Activated naive CD4-positive, alpha-beta T cell treated with anti-CD3 and anti-CD28 coated beads, Interleukin-2, amount 10 ng/mL, durations not matched to agents 7 days and 5 days (primary cell): ENCODE results near the gene PRKAG1.

Source experiments
- CTCF ChIA-PET: fragments of 350-600 bp; sonication (Branson Sonifier 250); formaldehyde crosslinking; loops from one replicate; lab custom pipeline; 2021; ENCODE audit warnings: antibody characterized with exemption; lab: Charles Lee
- DNase-seq: peaks from one replicate; pipeline ENCODE4 v3.0.0-alpha.2; 2020
- H3K27ac Mint-ChIP-seq: one replicate; pipeline ENCODE4 v1.8.0; 2021; ENCODE audit warnings: mild to moderate bottlenecking, moderate library complexity, mixed read lengths
- H3K27me3 Mint-ChIP-seq: one replicate; pipeline ENCODE4 v1.8.0; 2021; ENCODE audit warnings: mild to moderate bottlenecking, mixed read lengths
- H3K36me3 Mint-ChIP-seq: one replicate; pipeline ENCODE4 v1.8.0; 2021; ENCODE audit warnings: mixed read lengths
- H3K4me1 Mint-ChIP-seq: one replicate; pipeline ENCODE4 v1.8.0; 2021; ENCODE audit warnings: mixed read lengths
- H3K4me3 Mint-ChIP-seq: one replicate; pipeline ENCODE4 v1.8.0; 2021; ENCODE audit warnings: mild to moderate bottlenecking, moderate library complexity, mixed read lengths
- H3K9me3 Mint-ChIP-seq: one replicate; pipeline ENCODE4 v1.8.0; 2021; ENCODE audit warnings: mixed read lengths

PRKAG1 gene

GRCh38 chr12:48961801-48962200 lies 56.8 kb downstream of the PRKAG1 start:
- Mint-ChIP-seq H3K4me1 (peaks cover 13% of the 10 kb centered on the region), H3K36me3 (no peaks in the 10 kb centered on the region), H3K4me3 (no peak overlapping the region), H3K9me3 (no peaks in the 10 kb centered on the region), H3K27me3 (peaks cover 74% of the 10 kb centered on the region), H3K27ac (no peak overlapping the region)
- CTCF ChIA-PET: interaction anchor here (0.6 to 2.0 kb wide), 3 partner anchors 16 to 26 kb away, joined by 3 to 6 read pairs (median 3); partner anchors contain the start of gene WNT1
- DNase-seq: no peak

- CTCF ChIA-PET: interaction anchor here (1.1 kb wide), 1 partner anchor 15 kb away, joined by 4 read pairs; no protein-coding TSS in a partner anchor
- no peak for DNase-seq
- H3K27ac Mint-ChIP-seq: no peak overlapping the region
- peaks cover 18% of the 10 kb centered on the region for H3K4me1 Mint-ChIP-seq
- no peaks in the 10 kb centered on the region for H3K9me3 Mint-ChIP-seq
- H3K4me3 Mint-ChIP-seq: no peak overlapping the region
- peaks cover 70% of the 10 kb centered on the region for H3K27me3 Mint-ChIP-seq
- H3K36me3 Mint-ChIP-seq: peaks cover 1% of the 10 kb centered on the region
Observed at GRCh38 chr12:48961331-48961730, 57.2 kb downstream of the PRKAG1 start.

- Mint-ChIP-seq H3K27me3 (peaks cover 65% of the 10 kb centered on the region), H3K4me3 (no peak overlapping the region), H3K4me1 (peaks cover 23% of the 10 kb centered on the region), H3K36me3 (peaks cover 6% of the 10 kb centered on the region), H3K9me3 (no peaks in the 10 kb centered on the region), H3K27ac (no peak overlapping the region)
- DNase-seq: no peak
- CTCF ChIA-PET: interaction anchor here (1.1 kb wide), 1 partner anchor 16 kb away, joined by 4 read pairs; no protein-coding TSS in a partner anchor
Observed at GRCh38 chr12:48960834-48961233, 57.7 kb downstream of the PRKAG1 start.

- CTCF ChIA-PET: interaction anchor here (1.0 to 3.0 kb wide), 6 partner anchors 16 to 143 kb away, joined by 3 to 14 read pairs (median 8); partner anchors contain the start of genes DDX23 and WNT1
- Mint-ChIP-seq H3K4me1 (peaks cover 37% of the 10 kb centered on the region), H3K36me3 (peaks cover 20% of the 10 kb centered on the region), H3K9me3 (no peaks in the 10 kb centered on the region), H3K27me3 (peaks cover 46% of the 10 kb centered on the region), H3K4me3 (peak overlapping the region; percentile 90), H3K27ac (no peak overlapping the region)
- no peak for DNase-seq
Observed at GRCh38 chr12:48958049-48958388, 60.6 kb downstream of the PRKAG1 start.

GRCh38 chr12:48957141-48958048 lies 61.2 kb downstream of the PRKAG1 start, which contains the start of gene ARF3:
Gene ARF3, minus strand, starts transcription at chr12:48957487. Its CDS starts 16,392 bp downstream, at chr12:48941095.
- peak; percentile 97 for DNase-seq
- CTCF ChIA-PET: interaction anchor here (0.7 to 3.0 kb wide), 10 partner anchors 11 to 142 kb away, joined by 3 to 14 read pairs (median 4); partner anchors contain the start of genes DDX23 and WNT1
- H3K27me3 Mint-ChIP-seq: peaks cover 43% of the 10 kb centered on the region
- peak within 1 kb of the TSS; percentile 90 for H3K4me3 Mint-ChIP-seq
- peaks cover 37% of the 10 kb centered on the region for H3K4me1 Mint-ChIP-seq
- peaks cover 20% of the 10 kb centered on the region for H3K36me3 Mint-ChIP-seq
- peak within 1 kb of the TSS; percentile 81 for H3K27ac Mint-ChIP-seq
- H3K9me3 Mint-ChIP-seq: no peaks in the 10 kb centered on the region

- H3K4me3 Mint-ChIP-seq: peak overlapping the region; percentile 90
- peak; percentile 51 for DNase-seq
- peaks cover 20% of the 10 kb centered on the region for H3K36me3 Mint-ChIP-seq
- H3K27me3 Mint-ChIP-seq: peaks cover 34% of the 10 kb centered on the region
- CTCF ChIA-PET: interaction anchor here (0.7 to 3.0 kb wide), 10 partner anchors 12 to 104 kb away, joined by 3 to 14 read pairs (median 6); partner anchors contain the start of genes DDX23 and WNT1
- peaks cover 37% of the 10 kb centered on the region for H3K4me1 Mint-ChIP-seq
- peak overlapping the region; percentile 34 for H3K27ac Mint-ChIP-seq
- no peaks in the 10 kb centered on the region for H3K9me3 Mint-ChIP-seq
Observed at GRCh38 chr12:48956279-48957140, 62.1 kb downstream of the PRKAG1 start.

GRCh38 chr12:48954841-48955501 lies 63.6 kb downstream of the PRKAG1 start:
- H3K36me3 Mint-ChIP-seq: peaks cover 22% of the 10 kb centered on the region
- H3K27ac Mint-ChIP-seq: no peak overlapping the region
- H3K9me3 Mint-ChIP-seq: no peaks in the 10 kb centered on the region
- CTCF ChIA-PET: interaction anchor here (0.7 to 2.2 kb wide), 5 partner anchors 12 to 626 kb away, joined by 3 to 6 read pairs (median 3); no protein-coding TSS in a partner anchor
- peaks cover 25% of the 10 kb centered on the region for H3K27me3 Mint-ChIP-seq
- H3K4me3 Mint-ChIP-seq: no peak overlapping the region
- H3K4me1 Mint-ChIP-seq: peaks cover 37% of the 10 kb centered on the region
- no peak for DNase-seq

GRCh38 chr12:48954061-48954460 lies 64.5 kb downstream of the PRKAG1 start:
- Mint-ChIP-seq H3K9me3 (no peaks in the 10 kb centered on the region), H3K36me3 (peaks cover 24% of the 10 kb centered on the region), H3K27me3 (peaks cover 17% of the 10 kb centered on the region), H3K27ac (no peak overlapping the region), H3K4me3 (no peak overlapping the region), H3K4me1 (peaks cover 37% of the 10 kb centered on the region)
- CTCF ChIA-PET: interaction anchor here (1.2 to 2.2 kb wide), 4 partner anchors 14 to 101 kb away, joined by 3 to 8 read pairs (median 6); no protein-coding TSS in a partner anchor
- DNase-seq: no peak

GRCh38 chr12:48952691-48953090 lies 65.9 kb downstream of the PRKAG1 start:
- DNase-seq: no peak
- Mint-ChIP-seq H3K27ac (no peak overlapping the region), H3K4me3 (no peak overlapping the region), H3K27me3 (peaks cover 7% of the 10 kb centered on the region), H3K4me1 (peaks cover 42% of the 10 kb centered on the region), H3K9me3 (no peaks in the 10 kb centered on the region), H3K36me3 (peaks cover 28% of the 10 kb centered on the region)
- CTCF ChIA-PET: interaction anchor here (1.0 to 2.7 kb wide), 6 partner anchors 13 to 100 kb away, joined by 3 to 13 read pairs (median 4); no protein-coding TSS in a partner anchor
